Measurements from ENCODE around the gene CFAP141. TPM values are rescaled to one million over a fixed set of nuclear protein-coding genes. Genes with fewer than 3 reads are reported as not detected.
A peak's percentile ranks its signal among the peaks of the same experiment; 100 is the strongest.

Gene CFAP141
- total and polyA plus RNA-seq, 2 of the 4 experiments (the other 2 are of a cell fraction) = not detected

- in situ Hi-C loops (cut with MboI; ENCODE audit: low sequenced_read_pairs) (no loop called here), intact Hi-C loops (cut with micrococcal nuclease) (no loop called here), dilution Hi-C loops (cut with HindIII; ENCODE audit: low sequenced_read_pairs, unreplicated experiment) (no loop called here)
- H2BK5ac ChIP-seq (ENCODE audit: low read depth, low read length, poor library complexity, severe bottlenecking) = no peak overlapping the region
- H3K79me1 ChIP-seq (ENCODE audit: low read depth in 1 of 2, low read length in 2 of 2) = no peaks in the 10 kb centered on the region
- H2BK20ac ChIP-seq (ENCODE audit: low read depth, low read length) = no peak overlapping the region
- H3K27me3 ChIP-seq (ENCODE audit: control insufficient read depth, insufficient read depth, low read length) = peaks cover 27% of the 10 kb centered on the region
- ATAC-seq (ENCODE audit: low read depth) (peak; percentile 69), DNase-seq (peak; percentile 50)
- no CpG with 5 or more reads among the region's 1 CpG for WGBS, 2 experiments (ENCODE audit: extremely low coverage in 2 of 2, insufficient read length in 1 of 2)
- H4K8ac ChIP-seq (ENCODE audit: low read depth in 2 of 2, low read length in 2 of 2) = no peak overlapping the region
- H2BK15ac ChIP-seq (ENCODE audit: low read depth, low read length) = 0 out of 3 replicates have a peak overlapping the region, but pooled peaks have one; percentile 29
- no peak overlapping the region for H3K14ac ChIP-seq (replicated peaks; ENCODE audit: low read depth, low read length)
- no peaks in the 10 kb centered on the region for H3K9me1 ChIP-seq (ENCODE audit: insufficient read depth, low read length)
- no TSS peak for BruUV-seq (replicated peaks)
- H3K4me2 ChIP-seq (ENCODE audit: low read depth, low read length) = peak overlapping the region; percentile 14; the same call in 1 of the 2 replicates
- H4K5ac ChIP-seq (ENCODE audit: low read depth, low read length) = no peak overlapping the region
- no peak overlapping the region for H3K4ac ChIP-seq (ENCODE audit: low read depth, low read length)
- H3K27ac ChIP-seq (ENCODE audit: insufficient read depth, low read length) = no peak overlapping the region
- TF ChIP-seq POLR2A (IDR thresholded peaks at IDR 0.05; ENCODE audit: low read depth, low read length) = no peak
- TF ChIP-seq CEBPB (IDR thresholded peaks at IDR 0.05; ENCODE audit: low read depth, low read length) = peak; percentile 71
- no peak for TF ChIP-seq FOS (IDR thresholded peaks at IDR 0.05; ENCODE audit: low read depth, low read length)
- no peak overlapping the region for H2AK5ac ChIP-seq (ENCODE audit: low read depth, low read length)
- no peak overlapping the region for H3K4me3 ChIP-seq (ENCODE audit: insufficient read depth, low read depth, low read length)
- no peak overlapping the region for H2AFZ ChIP-seq (replicated peaks; ENCODE audit: low read length, poor library complexity)
- no peak overlapping the region for H2BK120ac ChIP-seq (ENCODE audit: low read depth, low read length)
- ChIA-PET POLR2A (ENCODE audit: unreplicated experiment) (no interaction called here), CTCF (interaction anchor here (0.7 kb wide), 1 partner anchor 13 kb away, joined by 3 read pairs; no protein-coding TSS in a partner anchor)
- H3K18ac ChIP-seq (ENCODE audit: low read depth, low read length) = no peak overlapping the region
- H3K4me1 ChIP-seq (ENCODE audit: control insufficient read depth, insufficient read depth, low read length) = peaks cover 4% of the 10 kb centered on the region
- no peaks in the 10 kb centered on the region for H3K9me3 ChIP-seq (ENCODE audit: control insufficient read depth, insufficient read depth, low read length)
- H4K20me1 ChIP-seq (ENCODE audit: insufficient read depth, low read length) = no peaks in the 10 kb centered on the region
- H3K56ac ChIP-seq (ENCODE audit: extremely low read depth, insufficient read depth, low read length) = no peak overlapping the region
- H3K9ac ChIP-seq (ENCODE audit: low read depth, low read length) = no peak overlapping the region
- H3K36me3 ChIP-seq (ENCODE audit: control insufficient read depth, insufficient read depth, low read length) = no peaks in the 10 kb centered on the region
- H3K23ac ChIP-seq (ENCODE audit: low read depth, low read length) = no peak overlapping the region
- no peak overlapping the region for H2AK9ac ChIP-seq (replicated peaks; ENCODE audit: low read depth, low read length, poor library complexity)
- no peak overlapping the region for H4K91ac ChIP-seq (ENCODE audit: insufficient read depth, low read depth, low read length)
Measured at GRCh38 chr1:154190550-154190949, 15.6 kb downstream of the CFAP141 start.
